ENCODE data around the gene SAA4. TPM values are rescaled to one million over a fixed set of nuclear protein-coding genes. Genes with fewer than 3 reads are reported as not detected.

Gene SAA4
- total and polyA plus RNA-seq, 2 of the 8 experiments (the other 6 are each of a cell fraction or from before 2014, with no cell fraction given): not detected

DNA sequence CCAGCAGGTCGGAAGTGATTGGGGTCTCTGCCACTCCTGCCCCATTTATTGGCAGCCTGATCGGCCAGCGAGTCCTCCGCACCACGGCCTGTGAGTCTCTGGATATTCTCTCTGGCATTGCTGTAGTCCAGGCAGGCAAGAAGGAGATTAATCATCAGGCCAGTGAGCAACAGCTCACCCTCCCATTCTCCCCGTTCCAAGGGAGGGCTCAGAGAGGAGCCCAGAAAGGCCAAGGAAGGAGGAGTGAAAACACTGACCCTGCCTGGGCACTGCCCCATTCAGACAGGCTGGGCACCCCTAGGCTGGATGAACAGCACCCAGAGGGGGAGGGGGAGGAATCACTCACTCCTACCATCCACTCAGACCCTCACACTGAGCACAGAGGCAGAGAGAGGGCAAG, 8.8 kb upstream of the SAA4 start:
- FAIRE-seq (no peak), DNase-seq (ENCODE audit: low read depth in 1 of 2, low spot score in 2 of 2) (no peak)
- H3K4me2 ChIP-seq (ENCODE audit: insufficient read depth in 1 of 2, low read depth in 2 of 2, low read length in 2 of 2): no peak overlapping the region
- no peaks in the 10 kb centered on the region for H3K27me3 ChIP-seq (replicated peaks in 1 of 4; ENCODE audit: control insufficient read depth in 3 of 4, extremely low read depth in 1 of 4, insufficient read depth in 3 of 4, low read length in 3 of 4)
- H3K4ac ChIP-seq (replicated peaks; ENCODE audit: insufficient read length, low read depth, low read length): no peak overlapping the region
- no peak overlapping the region for H3K27ac ChIP-seq (ENCODE audit: low read depth, low read length)
- no peaks in the 10 kb centered on the region for H3K23me2 ChIP-seq (ENCODE audit: low read depth, low read length)
- H3K14ac ChIP-seq (ENCODE audit: insufficient read length): no peak overlapping the region
- no peak overlapping the region for H2BK12ac ChIP-seq (ENCODE audit: low read depth, low read length)
- no peaks in the 10 kb centered on the region for H3K79me1 ChIP-seq (ENCODE audit: low read depth, low read length)
- H2BK120ac ChIP-seq (replicated peaks; ENCODE audit: low read depth, low read length): no peak overlapping the region
- no peaks in the 10 kb centered on the region for H3K4me1 ChIP-seq (replicated peaks in 1 of 4; ENCODE audit: control insufficient read depth in 3 of 4, insufficient read depth in 4 of 4, low read length in 3 of 4)
- H2BK5ac ChIP-seq (ENCODE audit: low read depth, low read length): no peak overlapping the region
- no peak overlapping the region for H4K91ac ChIP-seq (replicated peaks; ENCODE audit: insufficient read length, low read length)
- no peak overlapping the region for H3K56ac ChIP-seq (replicated peaks; ENCODE audit: insufficient read length, low read depth, low read length)
- H3K18ac ChIP-seq (ENCODE audit: extremely low read depth, low read length): no peak overlapping the region
- POLR2A ChIA-PET (ENCODE audit: partially characterized antibody): no interaction called here
- H4K20me1 ChIP-seq (replicated peaks in 1 of 2; ENCODE audit: control insufficient read depth in 1 of 2, insufficient read depth in 2 of 2, low read length in 2 of 2): no peaks in the 10 kb centered on the region
- CTCF ChIA-PET (ENCODE audit: partially characterized antibody): interaction anchor here (0.6 to 3.0 kb wide), 6 partner anchors 11 to 130 kb away, joined by 3 to 15 read pairs (median 4); no protein-coding TSS in a partner anchor
- H2BK15ac ChIP-seq (ENCODE audit: low read length): no peak overlapping the region
- H3K9me3 ChIP-seq (ENCODE audit: insufficient read depth in 2 of 2, low read depth in 1 of 2, low read length in 1 of 2): 0 out of 4 replicates have a peak, but pooled peaks cover 0 to 2% of the 10 kb centered on the region in 2 experiments
- H2AFZ ChIP-seq (ENCODE audit: low read length): no peak overlapping the region
- H3K36me3 ChIP-seq (ENCODE audit: control insufficient read depth in 2 of 4, insufficient read depth in 4 of 4, low read length in 3 of 4): no peaks in the 10 kb centered on the region
- no peak overlapping the region for H4K5ac ChIP-seq (ENCODE audit: insufficient read length, low read depth, low read length)
- H3K4me3 ChIP-seq (ENCODE audit: extremely low read depth in 1 of 4, insufficient read depth in 2 of 4, low read depth in 3 of 4, low read length in 4 of 4): no peak overlapping the region
- no peak overlapping the region for H3K23ac ChIP-seq (ENCODE audit: insufficient read length)
- no peak overlapping the region for H2BK20ac ChIP-seq (ENCODE audit: low read length)
- no peak overlapping the region for H2AK5ac ChIP-seq (ENCODE audit: low read depth, low read length)
- no peaks in the 10 kb centered on the region for H3K79me2 ChIP-seq (ENCODE audit: control insufficient read depth in 1 of 2, insufficient read depth in 2 of 2, low read length in 2 of 2)
- H3K9ac ChIP-seq (replicated peaks in 1 of 4; ENCODE audit: extremely low read depth in 1 of 4, low read depth in 3 of 4, low read length in 3 of 4): no peak overlapping the region
- 90% methylated on average over 6 of the region's 6 CpGs; no CpG with 5 or more reads in 1 of the 2 experiments for WGBS, 2 experiments (ENCODE audit: extremely low coverage in 1 of 2, insufficient coverage in 1 of 2, insufficient read length in 1 of 2, insufficient replicate concordance in 2 of 2, low coverage in 1 of 2, low lambda C conversion rate in 2 of 2, missing lambda C conversion rate in 1 of 2)
- H4K8ac ChIP-seq (ENCODE audit: extremely low read depth, insufficient read depth, low read length): no peak overlapping the region
- TF ChIP-seq BCL11A (IDR thresholded peaks at IDR 0.05; ENCODE audit: low read depth in 2 of 2, low read length in 2 of 2) (no peak), CTBP2 (IDR thresholded peaks at IDR 0.05; ENCODE audit: borderline replicate concordance, insufficient read depth, insufficient read length, low read length) (no peak), GTF2F1 (IDR thresholded peaks at IDR 0.05; ENCODE audit: borderline replicate concordance, low read depth, low read length) (no peak), POLR2AphosphoS5 (IDR thresholded peaks at IDR 0.05; ENCODE audit: low read depth, low read length) (no peak), CHD2 (IDR thresholded peaks at IDR 0.05; ENCODE audit: low read length) (no peak), SP4 (IDR thresholded peaks at IDR 0.05; ENCODE audit: low read length) (no peak), SP2 (IDR thresholded peaks at IDR 0.05; ENCODE audit: low read length) (no peak)
